A673 (cell line): Measurements from ENCODE around the gene SURF6. TPM values are rescaled to one million over a fixed set of nuclear protein-coding genes. Genes with fewer than 3 reads are reported as not detected.

Source experiments
- BruUV-seq: library from RNA; stranded (reverse); fragments of 400-500 nt; replicated peaks from 2 replicates; lab custom pipeline; 2021; lab: Mats Ljungman, UMichigan
- CTCF ChIA-PET: fragments of 300-600 bp; sonication (Branson Sonifier 250); formaldehyde crosslinking; loops from one replicate; lab custom pipeline; 2022; ENCODE audit warnings: antibody characterized with exemption; lab: Charles Lee
- POLR2A ChIA-PET: fragments of 300-600 bp; sonication (Branson Sonifier 250); formaldehyde crosslinking; loops from one replicate; lab custom pipeline; 2022; ENCODE audit warnings: antibody characterized with exemption; ENCODE audit not compliant: low non-redundant PET; lab: Charles Lee
- DNase-seq: peaks from one replicate; pipeline ENCODE4 v3.0.0-alpha.2; 2015; ENCODE audit warnings: low spot score
- H3K27ac ChIP-seq: fragments of 200-600 bp; sonication (generic); 2 replicates; pipeline ENCODE4 v1.5.1; 2016; ENCODE audit warnings: mixed run types, low read depth, mild to moderate bottlenecking, mixed read lengths, antibody characterized with exemption, low read length; ENCODE audit not compliant: poor library complexity, severe bottlenecking
- H3K27me3 ChIP-seq: fragments of 200-600 bp; sonication (generic); replicated peaks from 2 replicates; pipeline ENCODE4 v1.6.1; 2017; ENCODE audit warnings: mixed run types, low read depth, mild to moderate bottlenecking, mixed read lengths, antibody characterized with exemption, low read length; ENCODE audit not compliant: insufficient read depth, poor library complexity
- H3K36me3 ChIP-seq: fragments of 200-600 bp; sonication (generic); 2 replicates; pipeline ENCODE4 v1.6.1; 2016; ENCODE audit warnings: mixed run types, mild to moderate bottlenecking, mixed read lengths, antibody characterized with exemption, low read length; ENCODE audit not compliant: insufficient read depth, poor library complexity, severe bottlenecking
- H3K4me1 ChIP-seq: fragments of 200-600 bp; sonication (generic); 2 replicates; pipeline ENCODE4 v1.6.1; 2017; ENCODE audit warnings: mixed run types, mild to moderate bottlenecking, mixed read lengths, antibody characterized with exemption, low read length; ENCODE audit not compliant: insufficient read depth, poor library complexity, severe bottlenecking
- H3K4me3 ChIP-seq: fragments of 200-600 bp; sonication (generic); 2 replicates; pipeline ENCODE4 v1.5.1; 2016; ENCODE audit warnings: low read depth, mixed run types, mild to moderate bottlenecking, mixed read lengths, low read length; ENCODE audit not compliant: poor library complexity, severe bottlenecking
- H3K9me3 ChIP-seq: fragments of 200-600 bp; sonication (generic); 2 replicates; pipeline ENCODE4 v1.6.1; 2016; ENCODE audit warnings: mixed run types, low read depth, mild to moderate bottlenecking, mixed read lengths, antibody characterized with exemption, low read length; ENCODE audit not compliant: poor library complexity, severe bottlenecking
- CTCF ChIP-seq: fragments of 300-800, 200-600 bp; sonication (generic); conservative IDR thresholded peaks from 2 replicates; pipeline ENCODE4 v1.5.1; 2017; ENCODE audit warnings: low read depth, mild to moderate bottlenecking, antibody characterized with exemption, low read length, moderate library complexity, mixed read lengths
- EZH2 ChIP-seq: fragments of 200-600 bp; sonication (generic); IDR thresholded peaks from 2 replicates; pipeline ENCODE4 v1.6.1; 2017; ENCODE audit warnings: borderline replicate concordance, low read depth, mild to moderate bottlenecking, mixed read lengths, antibody characterized with exemption, low read length; ENCODE audit not compliant: poor library complexity, severe bottlenecking
- intact Hi-C: fragments of 100-400 bp; cut with micrococcal nuclease; formaldehyde crosslinking; loops from one replicate; pipeline ENCODE4 v1.10.0; 2022; ENCODE audit not compliant: unreplicated experiment
- total RNA-seq: library from RNA; stranded (reverse); gene quantifications from 2 replicates; pipeline ENCODE4 v1.2.3, GENCODE V29; 2021

Gene SURF6
- total RNA-seq, 1 experiment from 2014 or later = 36.6 TPM

GRCh38 chr9:133361507-133362092 is 25.6 kb upstream of the SURF6 start:
- Histone ChIP-seq H3K4me3 (no peak overlapping the region), H3K27me3 (no peaks in the 10 kb centered on the region), H3K27ac (no peak overlapping the region), H3K4me1 (peaks cover 15% of the 10 kb centered on the region), H3K9me3 (no peaks in the 10 kb centered on the region), H3K36me3 (peaks cover 60% of the 10 kb centered on the region)
- intact Hi-C loops = no loop called here
- TF ChIP-seq CTCF = no peak
- CTCF ChIA-PET = no interaction called here
- no peak for DNase-seq
- no TSS peak for BruUV-seq
- POLR2A ChIA-PET = no interaction called here

DNA sequence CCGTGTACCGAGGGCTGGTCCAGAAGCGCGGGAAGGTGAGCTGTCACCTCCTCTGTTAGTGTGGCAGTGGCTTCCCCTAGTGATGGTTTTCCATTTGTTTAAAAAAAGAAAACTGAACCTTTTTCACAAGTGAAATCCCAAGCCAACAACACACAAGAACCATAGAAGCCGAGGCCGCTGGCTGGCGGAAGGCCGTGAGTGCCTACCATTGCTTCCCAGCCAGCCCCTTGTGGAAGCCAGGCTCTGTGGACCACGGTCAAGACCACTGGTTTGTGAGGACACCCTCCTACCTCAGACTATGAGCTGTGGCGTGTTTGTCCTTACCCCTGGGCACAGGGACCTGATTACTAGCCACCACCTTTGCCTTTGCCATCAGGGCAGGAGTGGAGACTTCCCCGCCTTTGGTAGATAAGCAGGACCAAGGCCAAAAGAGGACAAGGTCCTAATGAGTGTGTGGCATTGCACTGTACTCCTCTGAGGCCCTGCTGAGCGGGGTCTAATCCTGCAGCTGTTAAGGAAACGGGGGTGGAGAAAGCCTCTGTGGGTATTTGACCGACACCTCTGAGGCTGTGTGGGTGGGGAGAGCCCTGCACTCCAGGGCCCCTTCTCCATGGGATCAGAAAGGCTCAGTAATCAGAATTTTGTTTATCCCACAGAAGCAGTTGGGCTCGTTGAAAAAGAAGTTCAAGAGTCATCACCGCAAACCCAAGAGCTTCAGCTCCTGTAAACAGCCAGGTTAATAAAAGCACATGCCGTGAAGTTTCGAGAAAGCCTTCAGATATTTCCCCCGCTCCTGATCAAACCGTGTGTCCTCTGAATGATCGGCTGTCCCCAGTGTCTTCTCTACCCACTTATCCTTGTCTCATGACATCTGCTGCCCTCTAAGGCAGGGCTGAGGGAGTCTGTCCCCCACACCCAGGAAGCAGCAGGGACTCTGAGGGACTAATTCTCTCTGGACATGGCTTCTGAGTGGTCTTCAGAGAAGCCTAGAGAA is 24.7 kb upstream of the SURF6 start:
- Histone ChIP-seq H3K36me3 (peaks cover 51% of the 10 kb centered on the region), H3K27me3 (no peaks in the 10 kb centered on the region), H3K4me1 (peaks cover 15% of the 10 kb centered on the region), H3K9me3 (no peaks in the 10 kb centered on the region), H3K4me3 (no peak overlapping the region), H3K27ac (peak overlapping the region; percentile 61)
- intact Hi-C loops = no loop called here
- TF ChIP-seq CTCF (no peak), EZH2 (no peak)
- POLR2A ChIA-PET = interaction anchor here (0.6 kb wide), 1 partner anchor 125 kb away, joined by 3 read pairs; no protein-coding TSS in a partner anchor
- no TSS peak for BruUV-seq
- peak; percentile 19 for DNase-seq
- CTCF ChIA-PET = no interaction called here

GRCh38 chr9:133359399-133360175 is 23.6 kb upstream of the SURF6 start:
- ChIA-PET CTCF (no interaction called here), POLR2A (no interaction called here)
- Histone ChIP-seq H3K4me1 (peaks cover 19% of the 10 kb centered on the region), H3K27ac (no peak overlapping the region), H3K9me3 (no peaks in the 10 kb centered on the region), H3K4me3 (no peak overlapping the region), H3K36me3 (peaks cover 40% of the 10 kb centered on the region), H3K27me3 (no peaks in the 10 kb centered on the region)
- no TSS peak for BruUV-seq
- intact Hi-C loops = loop anchor here (1.0 kb wide), 1 partner anchor 127 kb away; no protein-coding TSS in a partner anchor
- TF ChIP-seq EZH2 (no peak), CTCF (0 out of 2 replicates have a peak, but pooled peaks have one; percentile 33)
- peak; percentile 43 for DNase-seq
